GM21528 (cell line): ENCODE results near the gene ZNF474.

Source experiments
- ATAC-seq: cut with Tn5 transposase; IDR thresholded peaks from one replicate; pipeline ENCODE4 v1.9.1; 2021; ENCODE audit warnings: mild to moderate bottlenecking, moderate library complexity; ENCODE audit not compliant: unreplicated experiment, low FRiP score

ZNF474 gene

GRCh38 chr5:122177161-122177560, 47.8 kb downstream of the ZNF474 start:
- no peak for ATAC-seq

GRCh38 chr5:122179701-122180100, 50.4 kb downstream of the ZNF474 start:
- ATAC-seq: no peak

- ATAC-seq: no peak
These were observed 50.9 kb downstream of the ZNF474 start for GRCh38 chr5:122180146-122180712.

- ATAC-seq: no peak
These were observed 51.7 kb downstream of the ZNF474 start for GRCh38 chr5:122180863-122181548.

- no peak for ATAC-seq
These were observed 52.5 kb downstream of the ZNF474 start for GRCh38 chr5:122181863-122182262.

- ATAC-seq: no peak
These were observed 53.2 kb downstream of the ZNF474 start for GRCh38 chr5:122182491-122182921.

GRCh38 chr5:122183098-122183787, 53.9 kb downstream of the ZNF474 start:
- ATAC-seq: no peak

GRCh38 chr5:122183788-122184170, 54.4 kb downstream of the ZNF474 start:
- ATAC-seq: no peak

- ATAC-seq: no peak
These were observed 55.4 kb downstream of the ZNF474 start for GRCh38 chr5:122184676-122185255.

- ATAC-seq: no peak
These were observed 58.1 kb downstream of the ZNF474 start for GRCh38 chr5:122187426-122187825.

GRCh38 chr5:122190156-122190555, 60.8 kb downstream of the ZNF474 start:
- no peak for ATAC-seq

- peak; percentile 96 for ATAC-seq
These were observed 63.5 kb downstream of the ZNF474 start for GRCh38 chr5:122192497-122193496.

- ATAC-seq: no peak
These were observed 66.6 kb downstream of the ZNF474 start for GRCh38 chr5:122195802-122196394.

- ATAC-seq: no peak
These were observed 69.8 kb downstream of the ZNF474 start for GRCh38 chr5:122199146-122199545.

GRCh38 chr5:122200450-122200849, 71.1 kb downstream of the ZNF474 start:
- ATAC-seq: no peak

GRCh38 chr5:122200865-122201264, 71.5 kb downstream of the ZNF474 start:
- no peak for ATAC-seq

- ATAC-seq: no peak
These were observed 72.0 kb downstream of the ZNF474 start for GRCh38 chr5:122201365-122201764.

GRCh38 chr5:122202952-122203351, 73.6 kb downstream of the ZNF474 start:
- no peak for ATAC-seq
